IPS-NIHi11 (cell line): Measurements from ENCODE around the gene HOXD3.

ENCODE experiments used
- DNase-seq: peaks from one replicate; pipeline ENCODE4 v3.0.0; 2012; ENCODE audit warnings: mixed read lengths, low spot score

HOXD3 gene

GRCh38 chr2:176177580-176178037 is 20.5 kb downstream of the HOXD3 start:
- peak; percentile 67 for DNase-seq

GRCh38 chr2:176178038-176178756 is 21.1 kb downstream of the HOXD3 start:
- DNase-seq = peak; percentile 63

DNA sequence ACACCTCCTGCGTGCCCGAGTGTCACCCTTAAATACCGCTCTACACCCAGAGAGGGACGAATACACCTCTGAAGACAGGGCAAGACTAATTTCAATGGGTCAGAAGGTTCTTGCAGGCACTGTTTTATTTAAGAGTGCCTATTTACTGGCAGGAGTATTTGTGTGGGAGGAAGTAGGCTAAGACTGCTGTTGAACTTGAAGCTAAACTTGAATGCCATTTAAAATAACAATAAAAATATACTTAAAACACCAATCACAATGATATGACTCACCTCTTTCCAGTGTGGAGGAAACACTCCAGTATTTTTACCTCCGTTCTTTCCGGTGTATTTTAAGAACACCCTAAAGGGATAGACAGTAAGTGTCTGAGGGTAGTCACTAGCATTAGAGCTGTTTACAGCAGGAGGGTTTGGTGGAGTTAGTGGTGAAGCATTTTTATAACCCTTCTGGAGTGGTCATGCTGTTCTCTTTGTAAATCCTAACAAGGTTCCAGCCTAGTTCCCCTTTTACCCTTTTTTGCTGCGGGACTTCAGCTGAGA is 21.7 kb downstream of the HOXD3 start:
- no peak for DNase-seq

DNA sequence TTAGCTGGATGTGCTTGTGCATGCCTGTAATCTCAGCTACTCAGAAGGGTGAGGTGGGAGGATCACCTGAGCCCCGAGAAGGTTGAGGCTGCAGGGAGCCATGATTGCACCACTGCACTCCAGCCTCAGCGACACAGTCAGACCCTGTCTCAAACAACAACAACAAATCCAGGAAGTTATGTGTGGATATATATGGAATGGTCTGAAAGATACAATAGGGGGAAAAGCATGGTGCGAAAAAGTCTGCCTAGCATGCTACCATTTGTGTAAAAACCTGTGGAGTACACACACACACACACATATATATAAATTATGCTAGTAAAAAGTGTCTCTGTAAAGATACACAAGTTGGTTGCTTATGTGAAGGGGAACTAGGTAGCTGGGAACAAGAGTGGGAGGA is 24.4 kb downstream of the HOXD3 start:
- no peak for DNase-seq

DNA sequence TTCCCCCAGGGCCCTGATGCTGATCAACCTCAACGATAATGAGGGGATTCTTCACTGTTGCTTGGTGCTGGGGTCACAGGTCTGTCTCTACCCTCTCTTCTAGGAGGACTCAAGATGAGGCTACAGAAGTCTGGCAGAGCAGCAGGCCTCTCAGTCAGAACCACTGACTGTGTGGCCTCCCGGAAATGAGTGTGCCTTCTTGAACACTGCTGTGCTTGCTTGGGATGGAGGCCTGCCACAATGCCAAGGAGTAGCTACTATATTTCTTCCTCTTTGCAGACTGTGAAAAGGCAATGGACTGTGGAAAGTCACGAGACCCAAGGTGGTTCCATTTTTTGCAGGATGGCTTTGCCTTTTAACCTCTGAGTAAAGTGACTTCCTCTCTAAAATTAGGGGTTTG is 25.6 kb downstream of the HOXD3 start:
- no peak for DNase-seq

GRCh38 chr2:176184749-176185148 is 27.6 kb downstream of the HOXD3 start:
- DNase-seq = no peak

DNA sequence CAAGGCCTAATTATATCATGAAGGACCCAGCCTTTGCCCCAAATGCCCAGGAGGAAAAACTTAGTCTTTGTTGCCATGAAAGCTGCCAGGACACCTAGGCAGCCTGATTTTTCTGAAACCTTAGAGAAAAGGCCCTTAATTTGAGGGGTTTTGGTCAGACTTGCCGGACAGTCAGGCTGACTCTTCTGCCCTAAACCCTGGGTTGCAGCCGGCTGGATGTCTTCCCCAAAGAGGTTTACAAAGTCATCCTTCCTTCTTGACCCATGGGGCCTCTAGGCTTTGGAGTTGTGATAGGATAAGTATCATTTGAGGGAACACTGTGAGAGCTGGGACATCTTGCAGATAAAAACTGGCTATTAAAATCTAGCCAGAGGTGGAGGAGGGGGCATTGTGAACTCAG is 28.9 kb downstream of the HOXD3 start:
- no peak for DNase-seq

GRCh38 chr2:176187200-176187898 is 30.2 kb downstream of the HOXD3 start:
- no peak for DNase-seq

GRCh38 chr2:176187899-176188773 is 31.0 kb downstream of the HOXD3 start, which contains the start of gene HOXD1:
Gene HOXD1, plus strand, starts transcription at chr2:176188668. Its CDS starts 134 bp downstream, at chr2:176188802.
- DNase-seq = peak; percentile 92

DNA sequence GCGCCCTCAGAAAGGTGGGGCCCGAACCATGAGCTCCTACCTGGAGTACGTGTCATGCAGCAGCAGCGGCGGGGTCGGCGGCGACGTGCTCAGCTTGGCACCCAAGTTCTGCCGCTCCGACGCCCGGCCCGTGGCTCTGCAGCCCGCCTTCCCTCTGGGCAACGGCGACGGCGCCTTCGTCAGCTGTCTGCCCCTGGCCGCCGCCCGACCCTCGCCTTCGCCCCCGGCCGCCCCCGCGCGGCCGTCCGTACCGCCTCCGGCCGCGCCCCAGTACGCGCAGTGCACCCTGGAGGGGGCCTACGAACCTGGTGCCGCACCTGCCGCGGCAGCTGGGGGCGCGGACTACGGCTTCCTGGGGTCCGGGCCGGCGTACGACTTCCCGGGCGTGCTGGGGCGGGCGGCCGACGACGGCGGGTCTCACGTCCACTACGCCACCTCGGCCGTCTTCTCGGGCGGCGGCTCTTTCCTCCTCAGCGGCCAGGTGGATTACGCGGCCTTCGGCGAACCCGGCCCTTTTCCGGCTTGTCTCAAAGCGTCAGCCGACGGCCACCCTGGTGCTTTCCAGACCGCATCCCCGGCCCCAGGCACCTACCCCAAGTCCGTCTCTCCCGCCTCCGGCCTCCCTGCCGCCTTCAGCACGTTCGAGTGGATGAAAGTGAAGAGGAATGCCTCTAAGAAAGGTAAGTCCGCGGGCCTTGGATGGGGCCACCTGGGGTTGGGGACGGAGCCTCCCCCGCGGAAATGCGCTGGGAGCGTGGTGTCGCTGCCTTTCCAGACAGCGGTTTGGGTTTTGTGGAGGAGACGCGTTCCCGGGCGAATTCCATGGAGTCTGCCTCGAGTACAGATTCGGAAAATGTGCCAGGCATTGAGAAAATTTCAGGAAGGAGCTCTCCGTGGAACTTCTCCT is 31.9 kb downstream of the HOXD3 start:
- peak; percentile 59 for DNase-seq

- no peak for DNase-seq
Observed at GRCh38 chr2:176189681-176190641, 32.9 kb downstream of the HOXD3 start.

DNA sequence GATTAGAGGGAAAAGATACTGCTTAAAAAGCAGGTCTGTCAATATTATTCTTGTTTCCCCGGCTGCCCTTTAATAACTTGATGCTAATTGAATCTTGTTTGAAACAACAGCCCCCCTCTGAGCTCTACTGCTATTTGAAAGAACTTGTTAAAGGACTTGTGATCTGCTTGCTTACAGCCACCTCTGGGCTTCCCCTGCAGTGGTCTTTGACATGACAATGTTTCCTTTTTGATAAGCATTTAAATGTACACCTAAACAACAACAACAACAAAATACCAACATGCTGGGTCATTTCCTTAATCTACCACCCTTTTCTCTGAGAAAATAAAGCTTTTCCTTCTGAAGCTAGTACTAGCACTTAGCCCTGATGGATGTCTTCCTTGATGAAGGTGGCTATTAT is 35.2 kb downstream of the HOXD3 start:
- no peak for DNase-seq

- DNase-seq = no peak
Observed at GRCh38 chr2:176193048-176193447, 35.9 kb downstream of the HOXD3 start.

DNA sequence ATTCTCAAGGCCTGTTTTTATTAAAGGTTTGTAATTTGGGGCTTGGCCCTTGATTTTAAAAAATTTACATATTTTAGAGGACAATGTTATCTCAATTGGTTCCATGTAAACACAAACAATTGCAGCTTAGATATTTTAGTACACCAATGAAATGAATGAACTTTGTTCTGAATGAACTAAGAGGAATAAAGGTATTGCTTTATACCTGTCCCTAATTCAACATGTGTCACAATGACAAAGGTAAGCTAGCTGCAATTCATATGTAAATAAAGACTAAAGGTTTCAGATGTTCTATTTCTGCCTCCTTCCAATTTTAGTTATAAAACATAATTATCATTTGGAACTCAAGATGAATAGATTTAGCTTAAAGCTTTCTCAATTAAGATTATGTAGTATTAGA is 42.8 kb downstream of the HOXD3 start:
- DNase-seq = no peak

DNA sequence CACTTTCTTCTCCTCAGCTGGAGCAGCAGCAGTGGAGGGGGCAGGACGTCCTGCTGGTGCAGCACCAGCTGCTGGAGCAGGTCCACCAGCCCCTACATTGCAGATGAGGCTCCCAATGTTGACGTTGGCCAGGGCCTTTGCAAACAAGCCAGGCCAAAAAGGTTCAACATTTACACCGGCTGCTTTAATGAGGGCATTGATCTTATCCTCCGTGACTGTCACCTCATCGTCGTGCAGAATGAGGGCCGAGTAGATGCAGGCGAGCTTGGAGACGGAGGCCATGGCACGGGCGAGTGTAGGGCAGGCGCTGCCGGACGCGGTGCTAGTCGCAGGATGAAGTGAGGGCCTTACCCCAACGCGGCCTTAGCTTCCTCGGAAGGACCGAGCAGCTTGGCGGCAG is 43.9 kb downstream of the HOXD3 start:
- DNase-seq = no peak

- no peak for DNase-seq
Observed at GRCh38 chr2:176202491-176202890, 45.4 kb downstream of the HOXD3 start.

- no peak for DNase-seq
Observed at GRCh38 chr2:176205126-176205525, 48.0 kb downstream of the HOXD3 start.

DNA sequence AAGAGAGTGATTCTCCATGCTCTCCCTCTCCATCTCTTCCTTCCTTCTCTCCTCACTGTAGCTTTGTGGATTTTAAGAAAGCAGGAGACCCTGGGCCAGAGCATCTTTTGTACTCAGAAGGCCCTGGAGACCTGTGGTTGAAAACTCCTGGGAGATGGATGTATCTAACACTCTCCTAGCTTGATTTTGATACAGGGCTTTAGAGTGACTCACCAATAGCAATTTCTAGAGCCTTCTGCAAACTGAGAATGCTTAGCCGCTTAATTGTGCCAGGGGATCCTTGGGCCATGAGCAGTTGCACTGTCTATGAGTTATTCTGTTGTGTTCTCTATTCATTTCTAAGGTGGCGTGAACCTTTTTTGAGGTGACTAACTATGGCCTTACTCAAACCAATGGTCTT is 49.0 kb downstream of the HOXD3 start:
- no peak for DNase-seq

DNA sequence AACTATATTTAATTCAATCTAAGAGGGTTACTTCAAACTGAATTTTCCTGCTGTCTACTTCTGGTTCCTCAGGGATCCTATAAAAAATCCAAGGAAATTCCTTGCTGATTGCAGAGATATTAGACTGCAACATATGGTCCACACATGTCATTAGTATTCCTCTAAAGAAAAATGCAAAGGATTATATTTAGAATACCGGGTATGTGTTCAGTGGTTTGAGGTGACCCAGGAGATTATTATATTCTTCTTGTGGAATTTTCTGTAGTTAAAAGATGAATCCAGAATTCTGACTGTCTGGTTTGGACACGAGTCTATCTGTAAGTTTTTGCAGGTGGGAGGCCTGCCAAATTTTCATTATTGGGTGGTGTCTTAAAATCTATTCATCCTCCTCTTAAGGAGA is 49.6 kb downstream of the HOXD3 start:
- no peak for DNase-seq

- no peak for DNase-seq
Observed at GRCh38 chr2:176211110-176211509, 54.0 kb downstream of the HOXD3 start.
